NCI-H128 (cell line): Measurements from ENCODE around the gene GBP3.
"Not testable (repeated sequence)": the region's sequence is repeated elsewhere in the genome, so short reads cannot be mapped to it uniquely, and the experiment has no call there.

ENCODE experiments used
- DNase-seq: peaks from one replicate; lab custom pipeline; 2025; ENCODE audit not compliant: unreplicated experiment; lab: John Stamatoyannopoulos, UW

The GBP3 gene

DNA sequence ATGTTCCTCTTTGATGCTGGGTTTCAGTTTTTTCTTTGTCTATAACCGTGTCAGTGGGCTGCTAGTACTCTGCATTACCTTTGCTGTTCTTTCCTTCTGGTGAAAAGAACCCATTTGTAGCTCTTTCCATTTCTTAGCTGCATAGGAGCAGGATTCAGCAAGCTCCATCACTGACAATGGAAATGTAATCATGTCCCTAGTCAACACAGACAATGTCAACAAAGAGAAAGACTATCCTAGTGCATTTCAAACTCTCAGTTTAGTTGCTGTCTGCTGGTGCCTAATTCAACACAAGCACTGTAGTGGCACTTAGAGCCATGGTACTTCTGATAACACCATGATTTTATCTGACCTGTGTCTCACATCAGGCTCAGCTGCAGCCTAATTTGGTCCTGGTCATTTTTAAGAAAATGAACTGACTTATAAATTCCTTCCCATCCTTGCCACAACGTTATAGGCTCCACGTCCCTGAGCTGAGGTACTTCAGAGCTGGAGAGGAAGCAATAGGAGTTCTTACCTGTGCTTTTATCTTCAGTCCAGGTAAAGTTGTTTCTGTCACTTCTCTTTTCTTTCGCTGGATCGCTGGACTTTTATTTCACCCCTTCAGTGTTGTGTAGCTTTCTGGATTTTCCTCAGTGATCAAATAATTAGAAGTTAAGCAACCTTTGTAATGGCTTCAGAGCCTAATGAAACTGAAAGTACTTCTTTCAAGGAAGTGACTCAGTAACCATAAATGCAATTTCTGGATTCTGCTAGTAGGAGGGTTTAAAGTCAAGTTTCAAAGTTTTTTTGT is at the start of gene GBP3:
Gene GBP3, minus strand, starts transcription at position 700 of the 793 bp plus-strand sequence. CDS start 2,145 bp downstream, outside the sequence.
- DNase-seq = peak; percentile 19

- no peak for DNase-seq
Measured at GRCh38 chr1:89070509-89070908, 47.8 kb upstream of the GBP3 start.

- DNase-seq = no peak
Measured at GRCh38 chr1:89069951-89070350, 47.3 kb upstream of the GBP3 start.

DNA sequence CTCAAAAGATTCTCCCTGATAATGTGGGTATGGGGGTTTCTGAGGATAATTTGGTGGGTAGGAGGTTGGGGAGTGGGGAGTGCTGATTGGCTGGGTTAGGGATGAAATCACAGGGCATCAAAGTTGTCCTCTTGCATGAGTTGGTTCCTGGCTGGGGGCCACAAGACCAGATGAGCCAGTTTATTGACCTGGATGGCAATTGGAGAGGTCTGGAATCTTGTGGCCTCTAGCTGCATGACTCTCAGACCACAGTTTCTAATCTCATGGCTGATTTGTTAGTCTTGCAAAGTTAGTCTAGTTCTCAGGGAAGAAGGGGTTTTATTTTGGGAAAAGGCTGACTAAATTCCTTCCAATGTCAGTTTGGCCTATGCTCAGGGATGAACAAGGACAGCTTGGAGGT is 45.6 kb upstream of the GBP3 start:
- no peak for DNase-seq

GRCh38 chr1:89065079-89065868 is 42.6 kb upstream of the GBP3 start, which contains the start of gene GBP1:
Gene GBP1 (minus strand): TSS chr1:89065208. CDS start chr1:89063234, 1,974 bp downstream.
- DNase-seq = no peak

GRCh38 chr1:89064632-89065031 is 42.0 kb upstream of the GBP3 start:
- no peak for DNase-seq

DNA sequence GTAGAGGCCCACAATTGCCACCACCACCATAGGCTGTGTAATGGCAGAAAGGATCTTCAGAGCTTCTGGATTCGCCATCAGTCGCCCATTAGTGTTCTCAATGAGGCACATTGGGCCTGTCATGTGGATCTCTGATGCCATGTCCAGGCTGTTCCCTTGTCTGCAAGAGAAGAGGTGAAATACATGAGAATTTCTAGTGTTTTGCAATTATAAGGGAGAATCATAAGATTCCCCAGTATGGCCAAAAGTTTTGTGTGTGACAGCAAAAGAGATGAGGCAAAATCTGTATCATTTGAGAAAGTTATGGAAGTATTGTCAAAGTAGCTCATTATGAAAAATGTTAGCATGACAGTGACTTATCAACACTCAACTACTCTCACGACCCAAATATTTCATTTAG is 40.4 kb upstream of the GBP3 start:
- no peak for DNase-seq

DNA sequence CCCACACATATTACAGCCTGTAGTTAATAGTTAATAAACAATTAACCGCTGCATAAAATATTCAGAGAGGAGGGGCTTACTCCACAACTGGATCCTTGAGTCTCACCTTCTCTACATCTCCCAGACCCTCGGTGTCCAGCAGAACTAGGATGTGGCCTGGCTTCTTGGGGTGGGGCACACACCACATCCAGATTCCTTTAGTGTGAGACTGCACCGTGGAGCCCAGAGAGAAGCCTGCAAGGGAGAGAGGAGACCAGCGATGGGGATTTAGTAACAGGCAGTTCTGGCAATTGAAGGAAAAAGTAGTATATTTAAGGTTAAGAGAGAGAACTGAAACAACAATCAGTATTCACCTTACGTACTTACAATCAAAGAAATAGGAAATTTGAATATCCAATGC is 37.4 kb upstream of the GBP3 start:
- no peak for DNase-seq

- no peak for DNase-seq
Measured at GRCh38 chr1:89051955-89052312, 29.3 kb upstream of the GBP3 start.

DNA sequence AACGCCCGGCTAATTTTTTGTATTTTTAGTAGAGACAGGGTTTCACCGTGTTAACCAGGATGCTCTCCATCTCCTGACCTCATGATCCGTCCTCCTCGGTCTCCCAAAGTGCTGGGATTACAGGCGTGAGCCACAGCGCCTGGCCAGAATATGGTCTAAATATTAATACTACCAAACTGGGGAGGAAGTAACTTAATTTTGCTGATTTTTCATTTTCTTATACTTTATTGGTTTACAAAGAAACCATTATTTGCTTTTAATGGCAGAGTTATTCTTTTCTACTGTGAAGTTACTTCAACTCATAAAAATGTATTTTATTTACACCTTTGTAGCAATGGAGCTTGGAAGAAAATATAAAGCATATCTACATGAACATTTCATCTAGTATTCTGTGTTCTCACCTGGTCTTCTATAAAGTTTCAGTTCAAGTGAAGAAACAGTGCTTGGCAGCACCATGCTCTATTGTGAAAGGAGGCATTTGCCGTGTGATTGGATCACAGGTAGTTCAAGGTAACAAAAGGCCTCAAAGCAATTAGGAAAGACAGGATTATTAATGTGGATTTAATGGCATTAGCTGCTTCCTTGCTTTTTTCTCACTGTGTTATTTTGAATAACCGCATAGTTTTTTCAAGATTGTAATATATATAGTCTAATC is 28.8 kb upstream of the GBP3 start:
- DNase-seq = no peak

GRCh38 chr1:89050649-89051033 is 28.0 kb upstream of the GBP3 start:
- DNase-seq = no peak

DNA sequence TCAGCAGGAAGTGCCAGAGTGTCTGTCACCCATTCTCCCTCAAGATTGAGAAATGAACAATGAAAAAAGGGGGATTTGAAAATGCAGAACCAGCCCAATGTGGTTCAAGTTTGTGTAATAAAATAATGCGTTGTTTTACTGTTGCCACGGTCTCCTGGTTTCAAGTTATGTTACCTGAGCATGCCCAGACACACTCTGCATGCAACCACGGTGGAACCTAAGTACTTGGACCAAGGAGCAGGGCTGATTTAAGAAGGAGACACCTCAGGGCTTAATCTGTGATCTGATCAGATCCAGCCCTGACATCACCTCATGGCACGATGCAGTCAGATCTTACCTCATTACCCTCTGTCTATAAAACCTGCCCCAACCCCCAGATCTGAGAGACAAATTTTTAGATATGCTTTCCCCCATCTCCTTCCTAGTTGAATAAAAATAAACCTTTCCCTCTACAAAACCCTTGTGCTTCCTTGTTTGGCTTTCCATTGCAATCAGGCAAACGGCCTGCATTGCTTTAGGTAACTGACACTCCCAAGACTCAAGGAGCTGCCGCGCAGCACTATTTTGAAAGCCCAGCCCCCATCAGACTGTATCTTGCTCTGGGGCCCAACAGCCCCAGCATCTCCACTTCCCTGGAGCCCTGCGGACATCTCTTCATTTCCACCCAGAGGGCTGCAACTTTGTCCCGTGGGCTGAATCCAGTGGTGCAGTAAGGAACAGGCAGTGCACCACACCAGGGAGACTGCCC is 27.4 kb upstream of the GBP3 start:
- not testable (repeated sequence) for DNase-seq

GRCh38 chr1:89049187-89049586 is 26.5 kb upstream of the GBP3 start:
- not testable (repeated sequence) for DNase-seq

DNA sequence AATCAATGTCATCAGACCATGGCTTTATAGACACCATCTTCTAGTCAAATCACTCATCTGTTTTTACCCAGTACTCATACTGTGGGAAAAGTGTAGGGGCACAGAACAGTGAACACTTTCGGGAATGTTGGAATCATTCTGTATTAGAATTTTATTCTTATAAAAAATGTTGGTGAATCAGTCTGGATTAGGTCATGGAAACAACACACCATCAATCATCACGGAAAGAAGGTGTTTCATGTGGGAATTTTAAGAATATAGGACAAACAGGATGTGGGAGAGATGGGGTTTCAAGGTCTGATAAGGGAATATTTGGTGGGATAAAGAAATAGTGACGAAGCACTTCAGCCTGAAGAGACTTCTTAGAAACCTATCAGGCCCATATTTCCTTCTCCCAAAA is 25.1 kb upstream of the GBP3 start:
- DNase-seq = no peak

GRCh38 chr1:89046318-89047183 is 23.9 kb upstream of the GBP3 start:
- DNase-seq = not testable (repeated sequence)

DNA sequence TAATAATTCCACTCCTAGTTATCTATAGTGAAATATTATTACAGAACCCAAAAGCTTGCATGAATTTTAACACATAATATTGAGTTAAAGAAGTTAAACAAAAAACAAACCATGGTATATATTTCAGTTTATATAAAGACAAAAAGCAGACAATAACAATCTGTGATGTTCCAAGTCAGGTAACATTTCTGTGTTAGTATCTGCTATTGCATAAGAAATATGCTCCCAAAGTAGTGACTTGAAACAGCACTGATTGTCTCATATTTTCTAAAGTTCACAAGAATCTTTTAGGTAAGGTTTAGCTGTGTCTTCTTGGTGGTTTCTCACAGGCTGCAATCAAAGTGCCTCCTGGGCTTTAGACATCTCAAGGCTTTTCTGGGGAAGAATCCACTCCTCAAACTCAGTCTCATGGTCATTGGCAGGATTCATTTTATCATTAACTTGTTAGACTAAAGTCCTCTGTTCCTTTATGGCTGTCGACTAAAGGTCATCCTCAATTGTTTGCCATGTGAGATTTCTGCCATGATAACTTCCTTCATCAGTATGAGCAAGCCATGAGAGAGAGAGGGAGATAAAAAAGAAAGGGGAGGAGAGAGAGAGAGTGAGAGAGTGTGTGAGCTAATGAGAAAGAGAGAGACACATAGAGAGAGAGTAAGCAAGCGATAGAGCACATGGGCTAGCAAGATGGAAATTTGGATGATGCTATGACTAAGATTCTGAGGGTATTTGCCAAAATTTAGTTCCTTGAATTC is 22.5 kb upstream of the GBP3 start:
- no peak for DNase-seq

DNA sequence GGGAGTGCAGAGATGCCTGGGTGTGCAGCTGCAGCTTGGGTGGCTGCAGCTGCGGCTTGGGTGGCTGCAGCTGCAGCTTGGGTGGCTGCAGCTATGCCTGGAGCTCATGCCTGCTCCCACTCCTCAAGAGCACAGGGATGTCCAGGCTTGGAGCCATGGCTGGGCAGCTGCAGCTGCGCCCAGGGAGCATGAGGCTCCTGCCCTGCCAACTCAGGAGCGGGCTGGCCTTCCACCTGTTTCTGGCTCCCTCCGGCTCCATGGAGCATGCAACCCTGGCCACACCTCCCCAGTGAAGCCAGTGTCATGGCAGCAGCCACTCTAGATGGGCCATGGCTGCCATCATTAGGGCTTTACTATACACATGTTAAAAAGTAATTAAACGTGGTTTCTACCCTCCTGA is 21.3 kb upstream of the GBP3 start:
- no peak for DNase-seq

GRCh38 chr1:89042491-89042890 is 19.8 kb upstream of the GBP3 start:
- DNase-seq = no peak

GRCh38 chr1:89041721-89042120 is 19.1 kb upstream of the GBP3 start:
- DNase-seq = no peak
